GM23338 (cell line): ENCODE measurements around the gene ARHGAP42. TPM values are rescaled to one million over a fixed set of nuclear protein-coding genes. Genes with fewer than 3 reads are reported as not detected.

Experiments
- ATAC-seq: fragments of 200-7000 bp; cut with Tn5 transposase; 3 replicates; pipeline ENCODE4 v1.9.1; 2020
- DNase-seq: peaks from one replicate; pipeline ENCODE4 v3.0.0-alpha.2; 2015; ENCODE audit warnings: low spot score
- H2AFZ ChIP-seq: fragments of 200-600 bp; sonication (generic); 2 replicates; pipeline ENCODE4 v1.8.0; 2016; ENCODE audit warnings: antibody characterized with exemption, mild to moderate bottlenecking, moderate library complexity
- H3F3A ChIP-seq: fragments of 200-600 bp; sonication (generic); replicated peaks from 2 replicates; pipeline ENCODE4 v1.8.0; 2017; ENCODE audit warnings: antibody characterized with exemption, mixed run types, low read depth
- H3K27ac ChIP-seq: fragments of 200-600 bp; sonication (generic); 2 replicates; pipeline ENCODE4 v1.6.1; 2016; ENCODE audit warnings: low read depth
- H3K27me3 ChIP-seq: fragments of 200-600 bp; sonication (generic); 2 replicates; pipeline ENCODE4 v1.8.0; 2016; ENCODE audit warnings: mild to moderate bottlenecking, mixed run types, moderate library complexity; ENCODE audit not compliant: insufficient read depth
- H3K36me3 ChIP-seq: fragments of 200-600 bp; sonication (generic); 2 replicates; pipeline ENCODE4 v1.8.0; 2016; ENCODE audit warnings: mild to moderate bottlenecking; ENCODE audit not compliant: insufficient read depth
- H3K4me1 ChIP-seq: fragments of 200-600 bp; sonication (generic); 2 replicates; pipeline ENCODE4 v1.8.0; 2016; ENCODE audit warnings: mild to moderate bottlenecking, moderate library complexity; ENCODE audit not compliant: insufficient read depth
- H3K4me2 ChIP-seq: fragments of 200-600 bp; sonication (generic); 2 replicates; pipeline ENCODE4 v1.7.1; 2017; ENCODE audit warnings: mixed run types
- H3K4me3 ChIP-seq: fragments of 200-600 bp; sonication (generic); 2 replicates; pipeline ENCODE4 v1.6.1; 2016; ENCODE audit warnings: mixed run types
- H3K79me2 ChIP-seq: fragments of 200-600 bp; sonication (generic); replicated peaks from 2 replicates; pipeline ENCODE4 v1.8.0; 2017; ENCODE audit warnings: mild to moderate bottlenecking; ENCODE audit not compliant: insufficient read depth
- H3K9me2 ChIP-seq: fragments of 200-600 bp; sonication (generic); 2 replicates; pipeline ENCODE4 v1.8.0; 2017; ENCODE audit not compliant: insufficient read depth
- H4K20me1 ChIP-seq: fragments of 200-600 bp; sonication (generic); replicated peaks from 2 replicates; pipeline ENCODE4 v1.8.0; 2017; ENCODE audit warnings: mild to moderate bottlenecking; ENCODE audit not compliant: insufficient read depth
- H3K27ac Mint-ChIP-seq: 2 replicates; pipeline ENCODE4 v1.8.0; 2020; ENCODE audit warnings: inconsistent platforms, mild to moderate bottlenecking, moderate library complexity, mixed read lengths
- H3K27me3 Mint-ChIP-seq: 3 replicates; pipeline ENCODE4 v1.8.0; 2022; ENCODE audit warnings: low read depth, mild to moderate bottlenecking, moderate library complexity, mixed read lengths, inconsistent platforms; ENCODE audit not compliant: insufficient read depth, poor library complexity
- H3K36me3 Mint-ChIP-seq: 3 replicates; pipeline ENCODE4 v1.8.0; 2021; ENCODE audit warnings: low read depth, mild to moderate bottlenecking, inconsistent platforms, moderate library complexity, mixed read lengths
- H3K4me1 Mint-ChIP-seq: 3 replicates; pipeline ENCODE4 v1.8.0; 2020; ENCODE audit warnings: mild to moderate bottlenecking, inconsistent platforms, mixed read lengths
- H3K4me3 Mint-ChIP-seq: 3 replicates; pipeline ENCODE4 v1.8.0; 2021; ENCODE audit warnings: moderate library complexity, mild to moderate bottlenecking, inconsistent platforms, mixed read lengths
- H3K9me3 Mint-ChIP-seq: 3 replicates; pipeline ENCODE4 v1.8.0; 2020; ENCODE audit warnings: moderate library complexity, mild to moderate bottlenecking, inconsistent platforms, mixed read lengths
- CREB1 ChIP-seq: fragments of 250-450 bp; sonication (Bioruptor Pico); IDR thresholded peaks from 2 replicates; pipeline ENCODE4 v1.5.0; 2020; ENCODE audit warnings: low read depth, mild to moderate bottlenecking, moderate library complexity
- EZH2 ChIP-seq: fragments of 200-600 bp; sonication (generic); IDR thresholded peaks from one replicate; pipeline ENCODE4 v1.8.0; 2017; ENCODE audit warnings: antibody characterized with exemption, mild to moderate bottlenecking, low read depth; ENCODE audit not compliant: unreplicated experiment
- EZH2phosphoT487 ChIP-seq: fragments of 200-600 bp; sonication (generic); IDR thresholded peaks from one replicate; pipeline ENCODE4 v1.8.1; 2018; ENCODE audit warnings: antibody characterized with exemption; ENCODE audit not compliant: unreplicated experiment
- NANOG ChIP-seq: IDR thresholded peaks from 2 replicates; pipeline ENCODE4 v1.6.1; 2016; ENCODE audit warnings: antibody characterized with exemption, borderline replicate concordance
- STAT1 ChIP-seq: IDR thresholded peaks from one replicate; pipeline ENCODE4 v1.6.1; 2016; ENCODE audit warnings: antibody characterized with exemption; ENCODE audit not compliant: unreplicated experiment
- ZNF114 ChIP-seq: fragments of 250-450 bp; sonication (Bioruptor Pico); IDR thresholded peaks from 2 replicates; pipeline ENCODE4 v1.5.0; 2020; ENCODE audit warnings: mild to moderate bottlenecking, moderate library complexity
- ZNF331 ChIP-seq: fragments of 250-450 bp; sonication (Bioruptor Pico); IDR thresholded peaks from 2 replicates; pipeline ENCODE4 v1.5.0; 2020; ENCODE audit warnings: low read depth, mild to moderate bottlenecking, moderate library complexity
- polyA plus RNA-seq: library from polyadenylated mRNA; unstranded; fragments of >200 nt; fragmentation: Nextera tagmentation; extraction: Ambion mirVana; gene quantifications from 2 replicates; pipeline ENCODE4 v1.2.1, GENCODE V29; 2016
- total RNA-seq: library from RNA; depleted of rRNA; stranded (reverse); fragments of >200 nt; shearing (Covaris generic); gene quantifications from 2 replicates; pipeline ENCODE4 v1.2.3, GENCODE V29; 2014
- TF ChIP-seq, protein P1 (sequence below): IDR thresholded peaks from one replicate; pipeline ENCODE4 v1.6.1; 2018; ENCODE audit warnings: antibody characterized with exemption; ENCODE audit not compliant: unreplicated experiment
- TF ChIP-seq, protein P2 (sequence below), 2 experiments: fragments of 200-600 bp in 1 of 2; sonication (generic) in 1 of 2; conservative IDR thresholded peaks; 2 replicates each; pipeline versions ENCODE4 v1.5.1 to v1.6.1; 2016 to 2017; ENCODE audit warnings: antibody characterized with exemption in 2 of 2, low read depth in 2 of 2, mild to moderate bottlenecking in 2 of 2, moderate library complexity in 1 of 2
- TF ChIP-seq, protein P3 (sequence below): IDR thresholded peaks from 2 replicates; pipeline ENCODE4 v1.6.1; 2016; ENCODE audit warnings: antibody characterized with exemption

Gene ARHGAP42
- total and polyA plus RNA-seq, 2 experiments from 2014 or later = 23.7 to 35.7 TPM

DNA sequence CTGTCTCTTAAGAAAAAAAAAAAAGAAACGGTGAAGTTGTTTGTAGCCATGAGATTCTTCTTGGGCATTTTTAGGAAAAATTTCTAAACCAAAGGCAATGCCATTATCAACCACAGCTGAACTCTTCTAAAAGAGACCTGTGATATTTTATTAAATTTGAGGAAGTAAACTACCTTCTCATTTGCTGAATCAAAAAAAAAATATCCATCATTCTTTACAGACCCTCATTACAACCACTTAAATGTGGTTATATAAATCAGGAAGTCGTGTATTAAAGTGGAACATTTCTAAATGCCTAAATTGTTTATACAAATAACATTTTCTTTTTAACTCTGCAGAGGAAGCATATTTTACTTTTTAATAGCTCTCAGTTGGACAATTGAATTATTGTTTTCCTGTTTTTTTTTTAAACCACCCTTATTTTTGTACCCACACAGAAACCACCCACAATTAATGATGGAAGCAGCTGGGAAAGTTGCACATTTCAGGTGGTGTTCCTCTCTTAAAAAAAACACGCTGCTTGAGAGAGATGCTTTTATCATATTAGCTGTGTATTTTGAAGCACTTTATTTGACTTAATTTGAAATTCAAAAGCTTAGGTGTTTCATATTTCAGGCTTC lies 91.2 kb downstream of the ARHGAP42 start:
- ATAC-seq = no peak
- H3K4me1 ChIP-seq = peaks cover 5% of the 10 kb centered on the region; the same call in 1 of the 2 replicates
- H4K20me1 ChIP-seq = no peaks in the 10 kb centered on the region
- Mint-ChIP-seq H3K4me3 (no peak overlapping the region), H3K27me3 (peaks cover 1% of the 10 kb centered on the region), H3K36me3 (no peaks in the 10 kb centered on the region), H3K27ac (peak overlapping the region; percentile 78; the same call in 1 of the 2 replicates), H3K9me3 (no peaks in the 10 kb centered on the region), H3K4me1 (peaks cover 20% of the 10 kb centered on the region)
- H3F3A ChIP-seq = no peaks in the 10 kb centered on the region
- no peak overlapping the region for H2AFZ ChIP-seq
- TF ChIP-seq ZNF331 (CRISPR knock-in tag) (no peak), STAT1 (no peak), NANOG (no peak)
- TF ChIP-seq, protein P1, sequence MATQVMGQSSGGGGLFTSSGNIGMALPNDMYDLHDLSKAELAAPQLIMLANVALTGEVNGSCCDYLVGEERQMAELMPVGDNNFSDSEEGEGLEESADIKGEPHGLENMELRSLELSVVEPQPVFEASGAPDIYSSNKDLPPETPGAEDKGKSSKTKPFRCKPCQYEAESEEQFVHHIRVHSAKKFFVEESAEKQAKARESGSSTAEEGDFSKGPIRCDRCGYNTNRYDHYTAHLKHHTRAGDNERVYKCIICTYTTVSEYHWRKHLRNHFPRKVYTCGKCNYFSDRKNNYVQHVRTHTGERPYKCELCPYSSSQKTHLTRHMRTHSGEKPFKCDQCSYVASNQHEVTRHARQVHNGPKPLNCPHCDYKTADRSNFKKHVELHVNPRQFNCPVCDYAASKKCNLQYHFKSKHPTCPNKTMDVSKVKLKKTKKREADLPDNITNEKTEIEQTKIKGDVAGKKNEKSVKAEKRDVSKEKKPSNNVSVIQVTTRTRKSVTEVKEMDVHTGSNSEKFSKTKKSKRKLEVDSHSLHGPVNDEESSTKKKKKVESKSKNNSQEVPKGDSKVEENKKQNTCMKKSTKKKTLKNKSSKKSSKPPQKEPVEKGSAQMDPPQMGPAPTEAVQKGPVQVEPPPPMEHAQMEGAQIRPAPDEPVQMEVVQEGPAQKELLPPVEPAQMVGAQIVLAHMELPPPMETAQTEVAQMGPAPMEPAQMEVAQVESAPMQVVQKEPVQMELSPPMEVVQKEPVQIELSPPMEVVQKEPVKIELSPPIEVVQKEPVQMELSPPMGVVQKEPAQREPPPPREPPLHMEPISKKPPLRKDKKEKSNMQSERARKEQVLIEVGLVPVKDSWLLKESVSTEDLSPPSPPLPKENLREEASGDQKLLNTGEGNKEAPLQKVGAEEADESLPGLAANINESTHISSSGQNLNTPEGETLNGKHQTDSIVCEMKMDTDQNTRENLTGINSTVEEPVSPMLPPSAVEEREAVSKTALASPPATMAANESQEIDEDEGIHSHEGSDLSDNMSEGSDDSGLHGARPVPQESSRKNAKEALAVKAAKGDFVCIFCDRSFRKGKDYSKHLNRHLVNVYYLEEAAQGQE = no peak
- TF ChIP-seq, protein P2, sequence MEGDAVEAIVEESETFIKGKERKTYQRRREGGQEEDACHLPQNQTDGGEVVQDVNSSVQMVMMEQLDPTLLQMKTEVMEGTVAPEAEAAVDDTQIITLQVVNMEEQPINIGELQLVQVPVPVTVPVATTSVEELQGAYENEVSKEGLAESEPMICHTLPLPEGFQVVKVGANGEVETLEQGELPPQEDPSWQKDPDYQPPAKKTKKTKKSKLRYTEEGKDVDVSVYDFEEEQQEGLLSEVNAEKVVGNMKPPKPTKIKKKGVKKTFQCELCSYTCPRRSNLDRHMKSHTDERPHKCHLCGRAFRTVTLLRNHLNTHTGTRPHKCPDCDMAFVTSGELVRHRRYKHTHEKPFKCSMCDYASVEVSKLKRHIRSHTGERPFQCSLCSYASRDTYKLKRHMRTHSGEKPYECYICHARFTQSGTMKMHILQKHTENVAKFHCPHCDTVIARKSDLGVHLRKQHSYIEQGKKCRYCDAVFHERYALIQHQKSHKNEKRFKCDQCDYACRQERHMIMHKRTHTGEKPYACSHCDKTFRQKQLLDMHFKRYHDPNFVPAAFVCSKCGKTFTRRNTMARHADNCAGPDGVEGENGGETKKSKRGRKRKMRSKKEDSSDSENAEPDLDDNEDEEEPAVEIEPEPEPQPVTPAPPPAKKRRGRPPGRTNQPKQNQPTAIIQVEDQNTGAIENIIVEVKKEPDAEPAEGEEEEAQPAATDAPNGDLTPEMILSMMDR (conservative IDR thresholded peaks at IDR 0.05; ENCODE audit: low read depth in 2 of 2) = no peak
- H3K9me2 ChIP-seq = no peaks in the 10 kb centered on the region
- peaks cover 5% of the 10 kb centered on the region for H3K79me2 ChIP-seq
- no peak for DNase-seq
- H3K27ac ChIP-seq = peak overlapping the region; percentile 33; the same call in 1 of the 2 replicates
- H3K27me3 ChIP-seq = no peaks in the 10 kb centered on the region
- no peak overlapping the region for H3K4me2 ChIP-seq
- no peak overlapping the region for H3K4me3 ChIP-seq
- no peaks in the 10 kb centered on the region for H3K36me3 ChIP-seq

DNA sequence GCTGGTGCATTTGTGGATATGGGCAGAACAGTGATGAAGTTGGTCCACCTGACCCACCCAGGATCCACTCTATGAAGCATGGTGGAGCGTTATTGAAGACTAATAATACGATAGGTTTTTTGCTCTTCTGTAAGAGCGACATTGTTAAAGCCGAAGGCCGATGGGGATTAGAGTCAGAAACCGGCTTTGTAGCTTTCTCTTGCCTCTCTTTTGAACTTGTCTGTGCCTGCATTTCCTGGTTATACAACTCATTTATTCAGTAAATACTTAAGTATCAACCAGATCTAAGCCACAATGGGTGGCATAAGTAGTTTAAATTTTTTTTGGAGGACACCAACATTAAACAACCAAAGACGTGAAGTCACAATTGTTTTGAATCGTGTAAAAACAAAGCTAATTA lies 93.4 kb downstream of the ARHGAP42 start:
- Histone ChIP-seq H3K27me3 (no peaks in the 10 kb centered on the region), H3K4me2 (no peak overlapping the region), H3K36me3 (no peaks in the 10 kb centered on the region), H4K20me1 (no peaks in the 10 kb centered on the region), H3K79me2 (peaks cover 8% of the 10 kb centered on the region), H3K4me3 (no peak overlapping the region), H3K27ac (no peak overlapping the region), H3K9me2 (no peaks in the 10 kb centered on the region), H3K4me1 (peaks cover 13% of the 10 kb centered on the region), H2AFZ (no peak overlapping the region), H3F3A (no peaks in the 10 kb centered on the region)
- Mint-ChIP-seq H3K27ac (no peak overlapping the region; the same call in 1 of the 2 replicates), H3K4me1 (peaks cover 13% of the 10 kb centered on the region), H3K27me3 (peaks cover 1% of the 10 kb centered on the region), H3K4me3 (no peak overlapping the region), H3K9me3 (no peaks in the 10 kb centered on the region), H3K36me3 (no peaks in the 10 kb centered on the region)
- TF ChIP-seq, protein P2 (conservative IDR thresholded peaks at IDR 0.05; ENCODE audit: low read depth in 2 of 2) = no peak
- no peak for TF ChIP-seq CREB1 (CRISPR knock-in tag)
- TF ChIP-seq EZH2 = no peak
- no peak for TF ChIP-seq EZH2phosphoT487
- no peak for TF ChIP-seq ZNF114 (CRISPR knock-in tag)
- TF ChIP-seq, protein P3, sequence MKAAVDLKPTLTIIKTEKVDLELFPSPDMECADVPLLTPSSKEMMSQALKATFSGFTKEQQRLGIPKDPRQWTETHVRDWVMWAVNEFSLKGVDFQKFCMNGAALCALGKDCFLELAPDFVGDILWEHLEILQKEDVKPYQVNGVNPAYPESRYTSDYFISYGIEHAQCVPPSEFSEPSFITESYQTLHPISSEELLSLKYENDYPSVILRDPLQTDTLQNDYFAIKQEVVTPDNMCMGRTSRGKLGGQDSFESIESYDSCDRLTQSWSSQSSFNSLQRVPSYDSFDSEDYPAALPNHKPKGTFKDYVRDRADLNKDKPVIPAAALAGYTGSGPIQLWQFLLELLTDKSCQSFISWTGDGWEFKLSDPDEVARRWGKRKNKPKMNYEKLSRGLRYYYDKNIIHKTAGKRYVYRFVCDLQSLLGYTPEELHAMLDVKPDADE = no peak
- DNase-seq = no peak
- no peak for ATAC-seq
